Mucosa of rectum (tissue), 2 donors: ENCODE data around the gene VAV2.

ENCODE experiments used
- H3K27ac ChIP-seq, 2 donors: one replicate each; pipeline ENCODE4 v1.7.0; 2013; ENCODE audit warnings: inconsistent platforms in 2 of 2, low read depth in 2 of 2, low read length in 2 of 2
- H3K27me3 ChIP-seq, 2 donors: one replicate each; pipeline ENCODE4 v1.7.0; 2013; ENCODE audit warnings: low read length in 2 of 2; ENCODE audit not compliant: control insufficient read depth in 2 of 2, insufficient read depth in 2 of 2
- H3K36me3 ChIP-seq, 2 donors: one replicate each; pipeline ENCODE4 v1.7.0; 2013; ENCODE audit warnings: low read length in 2 of 2; ENCODE audit not compliant: control insufficient read depth in 2 of 2, insufficient read depth in 2 of 2
- H3K4me1 ChIP-seq, 2 donors: one replicate each; pipeline ENCODE4 v1.7.0; 2013; ENCODE audit warnings: low read length in 2 of 2, mild to moderate bottlenecking in 1 of 2; ENCODE audit not compliant: control insufficient read depth in 2 of 2, insufficient read depth in 2 of 2
- H3K4me3 ChIP-seq, 2 donors: one replicate each; pipeline ENCODE4 v1.7.0; 2013; ENCODE audit warnings: low read length in 2 of 2
- H3K9ac ChIP-seq, 2 donors: one replicate each; pipeline ENCODE4 v1.7.0; 2013; ENCODE audit warnings: low read length in 2 of 2, low read depth in 1 of 2, mild to moderate bottlenecking in 1 of 2
- H3K9me3 ChIP-seq, 2 donors: one replicate each; pipeline ENCODE4 v1.7.0; 2013; ENCODE audit warnings: low read length in 2 of 2; ENCODE audit not compliant: control insufficient read depth in 2 of 2
- donor health status: healthy.
- donor health status: Normal muscosa, but diverticular disease.

Gene VAV2

GRCh38 chr9:133715866-133716563 is 276.1 kb downstream of the VAV2 start:
- H3K27ac ChIP-seq, result no peak overlapping the region
- no peaks in the 10 kb centered on the region for H3K36me3 ChIP-seq
- no peaks in the 10 kb centered on the region for H3K27me3 ChIP-seq
- no peaks in the 10 kb centered on the region for H3K9me3 ChIP-seq
- no peak overlapping the region for H3K9ac ChIP-seq
- H3K4me3 ChIP-seq, result no peak overlapping the region
- H3K4me1 ChIP-seq, result no peaks in the 10 kb centered on the region

- no peak overlapping the region for H3K27ac ChIP-seq
- H3K27me3 ChIP-seq, result no peaks in the 10 kb centered on the region
- no peak overlapping the region for H3K9ac ChIP-seq
- H3K9me3 ChIP-seq, result no peaks in the 10 kb centered on the region
- no peak overlapping the region for H3K4me3 ChIP-seq
- no peaks in the 10 kb centered on the region for H3K4me1 ChIP-seq
- no peaks in the 10 kb centered on the region for H3K36me3 ChIP-seq
Measured at GRCh38 chr9:133715295-133715865, 276.7 kb downstream of the VAV2 start.

DNA sequence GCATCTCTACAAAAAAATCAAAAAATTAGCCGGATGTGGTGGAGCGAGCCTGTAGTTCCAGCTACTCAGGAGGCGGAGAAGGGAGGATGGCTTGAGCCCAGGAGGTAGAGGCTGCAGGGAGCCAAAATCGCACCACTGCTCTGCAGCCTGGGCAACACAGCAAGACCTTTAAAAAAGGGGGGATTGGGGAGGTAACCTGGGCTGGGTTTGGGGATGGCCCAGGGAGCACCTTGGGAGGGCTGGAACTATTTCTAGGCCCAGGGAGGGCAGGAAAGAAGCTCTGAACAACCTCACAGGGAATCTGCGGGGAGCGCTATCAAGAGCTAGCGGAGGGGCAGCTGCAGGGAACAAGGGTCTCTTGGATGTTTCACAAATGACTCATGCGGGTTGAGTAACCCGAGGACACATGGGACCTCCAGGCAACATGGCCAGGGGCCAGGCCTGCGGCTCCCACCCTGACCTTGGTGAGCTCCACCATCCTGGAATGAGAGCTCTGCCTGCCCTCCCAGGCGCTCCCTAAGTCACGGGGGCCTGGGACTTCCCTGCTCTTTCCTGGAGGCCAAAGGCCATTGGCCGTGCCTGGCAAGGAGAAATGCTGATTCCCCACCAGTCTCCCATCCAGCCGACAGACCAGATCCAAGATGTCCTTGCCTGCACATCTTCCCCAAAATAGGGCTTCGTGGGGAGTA is 277.4 kb downstream of the VAV2 start:
- Histone ChIP-seq H3K9me3 (no peaks in the 10 kb centered on the region), H3K4me3 (no peak overlapping the region), H3K27ac (no peak overlapping the region), H3K4me1 (no peaks in the 10 kb centered on the region), H3K27me3 (no peaks in the 10 kb centered on the region), H3K9ac (no peak overlapping the region), H3K36me3 (no peaks in the 10 kb centered on the region)

- Histone ChIP-seq H3K4me1 (no peaks in the 10 kb centered on the region), H3K36me3 (no peaks in the 10 kb centered on the region), H3K9ac (no peak overlapping the region), H3K4me3 (no peak overlapping the region), H3K27ac (no peak overlapping the region), H3K27me3 (no peaks in the 10 kb centered on the region), H3K9me3 (no peaks in the 10 kb centered on the region)
Measured at GRCh38 chr9:133713960-133714495, 278.1 kb downstream of the VAV2 start.

DNA sequence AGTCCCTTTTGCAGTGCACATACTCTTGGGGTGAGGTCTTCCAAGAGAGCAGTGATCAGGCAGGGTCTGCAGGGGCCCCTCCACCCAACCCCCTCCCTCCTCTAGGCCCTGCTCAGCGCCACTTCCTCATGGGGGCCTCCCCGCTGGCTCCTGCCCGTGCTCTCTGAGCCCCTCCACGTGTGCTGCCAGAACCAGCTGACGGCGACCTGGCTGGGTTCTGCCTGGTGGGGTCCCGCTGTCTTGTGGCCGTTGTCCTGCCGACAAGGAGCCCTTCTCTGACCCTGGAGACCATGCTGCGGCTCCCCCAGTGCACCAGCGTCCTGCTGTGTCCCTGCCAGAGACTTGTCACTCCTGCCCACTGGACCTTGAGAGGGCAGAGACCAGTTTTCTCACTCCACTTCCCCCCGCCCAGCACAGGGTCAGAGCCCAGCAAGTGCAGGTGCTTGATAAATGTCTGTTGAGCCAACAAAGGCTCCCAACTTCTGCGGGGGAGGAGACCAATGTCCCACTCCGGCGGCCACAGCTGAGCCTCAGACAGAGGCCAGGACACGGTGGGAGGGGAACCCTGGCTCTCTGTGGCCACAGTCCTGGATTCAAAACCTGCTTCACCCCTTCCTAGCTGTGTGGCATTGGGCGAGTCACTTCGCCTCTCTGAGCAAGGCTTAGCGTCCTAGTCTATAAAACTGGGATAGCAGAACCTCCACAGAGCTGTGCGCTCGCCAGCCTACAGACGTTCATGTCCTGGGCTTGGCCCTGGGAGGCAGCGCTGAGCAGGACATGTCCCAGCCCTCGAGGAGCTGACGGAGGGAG is 278.8 kb downstream of the VAV2 start:
- H3K27ac ChIP-seq, result no peak overlapping the region
- H3K27me3 ChIP-seq, result no peaks in the 10 kb centered on the region
- no peak overlapping the region for H3K4me3 ChIP-seq
- no peak overlapping the region for H3K9ac ChIP-seq
- no peaks in the 10 kb centered on the region for H3K9me3 ChIP-seq
- H3K36me3 ChIP-seq, result no peaks in the 10 kb centered on the region
- H3K4me1 ChIP-seq, result no peaks in the 10 kb centered on the region

GRCh38 chr9:133712221-133713100 is 279.7 kb downstream of the VAV2 start:
- H3K9me3 ChIP-seq, result no peaks in the 10 kb centered on the region
- no peak overlapping the region for H3K27ac ChIP-seq
- H3K4me3 ChIP-seq, result no peak overlapping the region
- H3K27me3 ChIP-seq, result no peaks in the 10 kb centered on the region
- no peak overlapping the region for H3K9ac ChIP-seq
- H3K4me1 ChIP-seq, result no peaks in the 10 kb centered on the region
- H3K36me3 ChIP-seq, result no peaks in the 10 kb centered on the region
